ENCODE results near the gene TXNDC12. TPM values are rescaled to one million over a fixed set of nuclear protein-coding genes. Genes with fewer than 3 reads are reported as not detected.

The TXNDC12 gene
- total and polyA plus RNA-seq, 9 of the 15 experiments (the other 6 are each of a cell fraction or from before 2014, with no cell fraction given): 17.0 to 60.8 (median 37.8) TPM

GRCh38 chr1:52056163-52056936 lies 1.4 kb upstream of the TXNDC12 start, which contains the start of gene BTF3L4 (continued):
- TF ChIP-seq JUN (IDR thresholded peaks at IDR 0.05; ENCODE audit: borderline replicate concordance, low read depth, low read length): no peak
- TF ChIP-seq JUN (CRISPR knock-in tag; IDR thresholded peaks at IDR 0.05; ENCODE audit: borderline replicate concordance): no peak
- no peak for TF ChIP-seq PML (IDR thresholded peaks at IDR 0.05; ENCODE audit: low read length)
- no peak for TF ChIP-seq NFE2 (IDR thresholded peaks at IDR 0.05; ENCODE audit: low read depth)
- TF ChIP-seq WHSC1 (IDR thresholded peaks at IDR 0.05; ENCODE audit: low read length): no peak
- no peak for TF ChIP-seq ZNF143 (CRISPR knock-in tag; IDR thresholded peaks at IDR 0.05)
- no peak for TF ChIP-seq ETS2 (tag; IDR thresholded peaks at IDR 0.05; ENCODE audit: borderline replicate concordance, poor library complexity, severe bottlenecking)
- TF ChIP-seq HDAC3 (IDR thresholded peaks at IDR 0.05; ENCODE audit: borderline replicate concordance, partially characterized antibody): no peak
- no peak for TF ChIP-seq RBM17 (IDR thresholded peaks at IDR 0.05; ENCODE audit: borderline replicate concordance, low read depth, low read length)
- no peak; the same call in 1 of the 2 replicates for TF ChIP-seq SMARCE1 (IDR thresholded peaks at IDR 0.05)
- peak; percentile 92 for TF ChIP-seq SUPT5H (IDR thresholded peaks at IDR 0.05)
- TF ChIP-seq UBTF (IDR thresholded peaks at IDR 0.05; ENCODE audit: borderline replicate concordance in 1 of 2, low read depth in 2 of 2, low read length in 2 of 2): 0 out of 4 replicates have a peak, but pooled peaks of 1 of the 2 experiments have one; percentile 43
- TF ChIP-seq ZKSCAN8 (CRISPR knock-in tag; IDR thresholded peaks at IDR 0.05): no peak
- no peak for TF ChIP-seq ZKSCAN3 (CRISPR knock-in tag; IDR thresholded peaks at IDR 0.05)
- TF ChIP-seq ZNF57 (CRISPR knock-in tag; IDR thresholded peaks at IDR 0.05): no peak
- TF ChIP-seq ZEB2 (IDR thresholded peaks at IDR 0.05): peak; percentile 53; the same call in 1 of the 2 replicates
- TF ChIP-seq NEUROD1 (IDR thresholded peaks at IDR 0.05; ENCODE audit: borderline replicate concordance, low read depth, low read length, partially characterized antibody): no peak
- TF ChIP-seq NFATC3 (IDR thresholded peaks at IDR 0.05): no peak
- TF ChIP-seq ZNF282 (CRISPR knock-in tag; IDR thresholded peaks at IDR 0.05): 0 out of 2 replicates have a peak, but pooled peaks have one; percentile 62
- no peak for TF ChIP-seq ZNF384 (IDR thresholded peaks at IDR 0.05; ENCODE audit: low read depth, low read length)
- no peak for TF ChIP-seq CHAMP1 (IDR thresholded peaks at IDR 0.05)
- no peak for TF ChIP-seq HINFP (tag; conservative IDR thresholded peaks at IDR 0.05; ENCODE audit: low read depth)
- TF ChIP-seq XRCC4 (IDR thresholded peaks at IDR 0.05; ENCODE audit: extremely low read depth, insufficient read depth, insufficient read length): no peak
- no peak; the same call in 1 of the 2 replicates for TF ChIP-seq ETV5 (CRISPR knock-in tag; IDR thresholded peaks at IDR 0.05; ENCODE audit: low read depth)
